GM19240 (cell line): ENCODE results near the gene EIF3L.
A peak's percentile ranks its signal among the peaks of the same experiment; 100 is the strongest.

ENCODE experiments used
- DNase-seq: peaks from one replicate; pipeline ENCODE4 v3.0.0; 2011; ENCODE audit warnings: low spot score; ENCODE audit not compliant: insufficient read length

The EIF3L gene

DNA sequence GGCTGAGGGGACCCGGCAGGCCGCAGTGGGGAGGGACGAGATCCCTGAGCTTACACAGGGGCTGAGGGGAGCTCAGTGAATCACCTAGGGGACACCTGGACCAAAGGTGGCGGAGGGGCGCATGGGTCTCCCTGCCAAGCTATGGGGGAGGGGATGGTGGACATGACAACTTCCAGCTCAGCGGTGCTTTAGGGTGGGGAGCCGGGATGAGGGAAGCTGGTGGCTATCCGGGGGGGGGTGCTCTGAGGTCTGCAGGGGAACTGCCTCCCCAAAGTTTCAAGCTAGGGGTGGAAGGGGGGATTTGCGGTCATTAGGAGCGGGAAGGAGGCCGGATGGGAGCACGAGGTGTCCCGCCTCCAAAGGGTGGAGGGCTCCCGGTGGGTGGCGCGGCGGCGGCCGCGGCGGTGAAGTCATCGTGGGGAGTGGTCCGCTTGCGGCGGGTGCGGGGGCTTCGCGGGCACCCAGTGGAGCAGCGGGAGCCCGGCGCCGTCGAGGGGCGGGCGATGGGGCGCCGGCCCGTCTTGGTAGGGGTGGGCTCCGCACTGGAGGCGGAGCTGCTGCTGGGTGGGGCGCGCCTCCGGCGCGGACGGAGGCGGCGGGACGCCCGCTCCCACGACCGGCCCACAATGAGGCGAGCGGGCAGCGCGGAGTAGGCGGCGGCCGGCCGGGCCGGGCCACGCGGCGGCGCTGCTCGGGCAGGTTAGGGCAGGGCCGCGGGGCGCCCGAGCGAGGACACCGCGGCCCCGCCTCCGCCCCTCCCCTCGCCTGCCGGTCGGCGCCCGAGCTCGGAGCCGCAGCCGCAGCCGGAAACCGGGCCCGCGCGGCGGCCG, 56.5 kb downstream of the EIF3L start, which contains the start of gene MICALL1:
Gene MICALL1, plus strand, starts transcription at position 764 of the 830 bp plus-strand sequence. CDS start 126 bp downstream, outside the sequence.
- DNase-seq, result peak; percentile 80

DNA sequence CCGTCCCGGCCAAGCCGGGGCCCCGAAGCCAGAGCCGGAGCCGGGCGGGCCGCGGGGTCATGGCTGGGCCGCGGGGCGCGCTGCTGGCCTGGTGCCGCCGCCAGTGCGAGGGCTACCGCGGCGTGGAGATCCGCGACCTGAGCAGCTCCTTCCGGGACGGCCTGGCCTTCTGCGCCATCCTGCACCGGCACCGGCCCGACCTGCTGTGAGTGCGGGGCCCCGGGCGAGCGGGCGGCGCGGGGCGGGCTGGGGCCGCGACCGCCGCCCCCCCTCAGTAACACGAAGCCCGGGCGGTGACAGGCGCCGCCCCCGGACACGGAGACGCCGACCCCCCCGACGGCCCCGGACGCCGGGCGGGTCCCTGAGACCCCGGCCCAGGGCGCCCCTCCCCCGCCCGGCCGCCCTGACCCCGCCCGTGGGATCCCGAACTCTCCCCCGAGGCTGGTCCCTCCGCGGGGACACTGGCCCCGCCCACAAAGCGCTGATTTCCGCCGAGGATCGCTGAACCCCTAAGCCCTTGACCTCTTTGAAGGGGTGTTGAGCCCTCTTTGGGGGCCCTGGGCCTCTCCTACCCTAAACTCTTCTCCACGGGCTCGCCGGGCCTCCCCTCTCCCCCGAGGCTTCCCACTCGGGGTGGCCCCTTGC, 57.3 kb downstream of the EIF3L start:
- no peak for DNase-seq

DNA sequence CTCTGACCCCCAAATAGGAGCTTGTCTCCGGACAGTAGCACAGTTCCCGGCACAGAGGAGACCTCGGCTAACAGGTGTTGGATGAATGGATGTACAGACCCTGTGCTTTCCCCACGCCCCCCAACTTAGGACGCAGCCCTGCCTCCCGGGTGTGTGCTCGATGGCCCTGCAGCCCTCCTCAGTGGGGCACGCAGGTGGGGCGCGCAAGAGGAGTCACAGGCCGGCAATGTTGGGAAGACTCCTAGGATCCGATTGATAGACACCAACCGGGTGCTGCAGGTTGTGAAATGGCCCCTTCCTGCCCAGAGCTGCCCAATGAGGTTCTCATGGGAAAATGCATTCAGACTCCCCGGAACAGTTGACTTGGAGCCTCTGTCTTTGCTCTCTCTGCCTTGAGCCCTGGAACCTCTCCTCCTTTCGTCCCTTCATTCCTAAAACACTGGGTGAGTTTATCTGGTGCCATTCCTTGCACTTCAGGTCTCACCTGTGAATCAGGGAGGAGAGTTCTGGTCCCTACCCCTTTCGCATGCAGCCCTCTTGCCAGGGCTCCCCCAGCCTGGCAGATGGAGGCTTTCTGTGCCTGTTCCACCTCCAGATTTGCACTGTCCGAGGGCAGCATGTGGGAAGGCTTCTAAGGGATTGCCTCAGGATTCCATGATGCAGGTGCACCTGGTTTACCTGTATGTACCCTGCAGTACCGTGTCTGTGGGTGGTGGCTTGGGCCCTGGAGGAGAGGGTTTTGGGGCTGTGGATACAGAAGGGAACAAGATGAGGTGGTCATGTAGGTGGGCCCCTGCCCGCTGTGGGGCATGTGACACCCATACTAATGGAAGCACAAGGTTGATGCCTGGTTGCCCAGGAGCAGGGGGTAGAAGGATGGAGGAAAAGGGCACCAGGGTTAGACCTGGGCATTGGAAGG, 58.1 kb downstream of the EIF3L start:
- no peak for DNase-seq

DNA sequence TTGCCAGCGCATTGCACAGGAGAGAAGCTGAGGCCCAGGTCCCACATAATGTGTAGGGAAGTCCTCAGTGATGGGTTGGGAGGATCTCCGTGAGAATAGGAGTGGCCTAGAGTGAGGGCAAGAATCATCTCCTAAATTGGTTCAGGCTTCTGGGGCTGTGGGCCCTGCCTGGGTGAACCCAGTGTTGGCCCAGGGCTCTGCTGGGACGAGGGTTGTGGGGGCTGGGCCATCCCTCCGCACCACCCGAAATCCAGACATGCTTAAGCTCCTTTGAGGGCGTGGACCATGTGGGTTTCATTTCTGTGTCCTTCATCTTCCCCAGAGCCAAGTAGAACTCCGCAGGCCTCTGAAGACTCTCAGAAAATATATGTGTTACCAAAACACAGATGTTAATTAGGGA, 60.5 kb downstream of the EIF3L start:
- no peak for DNase-seq

DNA sequence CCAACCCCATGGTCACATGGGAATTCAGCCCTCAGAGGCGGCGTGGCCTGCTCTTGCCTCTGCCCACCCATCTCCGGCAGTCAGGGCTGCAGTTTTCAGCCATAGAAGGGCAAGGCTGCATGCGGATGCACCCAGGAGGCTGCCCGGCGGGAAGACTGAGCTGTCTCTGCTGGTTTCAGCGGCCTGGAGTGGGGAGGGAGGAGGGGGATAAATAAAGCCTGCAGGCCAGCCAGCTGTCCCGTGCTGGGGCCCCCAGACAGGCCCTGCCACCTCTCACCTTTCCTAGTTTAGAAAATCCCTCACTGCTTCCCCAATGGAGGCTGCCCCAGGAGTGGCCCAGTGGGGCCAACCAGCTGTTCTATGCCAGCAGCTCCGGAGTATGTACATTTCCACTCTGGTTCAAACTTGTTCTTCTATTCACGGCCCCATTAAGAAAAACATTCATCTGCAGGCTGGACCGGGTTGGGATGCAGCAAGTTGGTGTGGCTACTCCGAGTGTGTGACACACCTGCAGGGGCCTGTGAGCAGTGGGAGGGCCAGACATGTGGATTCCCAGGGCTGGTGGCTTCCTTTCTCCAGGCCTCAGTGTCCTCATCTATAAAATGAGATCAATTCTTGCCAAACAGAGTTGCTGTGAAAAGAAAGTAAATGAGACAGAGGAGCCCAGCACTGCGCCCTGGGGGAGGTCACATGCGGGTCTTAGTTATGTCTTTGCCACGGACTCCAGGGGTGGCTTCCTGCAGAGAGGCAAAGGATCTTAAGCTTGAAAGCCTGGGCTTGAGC, 61.9 kb downstream of the EIF3L start:
- no peak for DNase-seq

DNA sequence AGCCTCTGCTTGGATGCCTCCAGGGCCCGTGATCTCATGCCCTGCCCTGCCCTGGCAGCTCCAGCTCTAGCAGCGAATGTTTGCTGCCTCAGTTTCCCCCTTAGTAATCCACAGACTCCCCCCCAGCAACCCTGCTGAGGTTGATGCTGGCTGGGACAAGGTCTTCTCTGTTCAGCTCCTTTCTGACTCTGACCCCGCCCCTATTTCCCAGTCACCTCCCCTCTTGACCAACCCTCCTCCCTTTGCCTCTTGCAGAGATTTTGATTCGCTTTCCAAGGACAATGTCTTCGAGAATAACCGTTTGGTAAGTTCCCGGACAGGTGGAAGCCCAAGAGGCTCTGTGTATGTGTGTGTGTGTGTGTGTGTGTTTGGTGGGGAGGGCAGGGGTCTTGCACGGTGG, 62.5 kb downstream of the EIF3L start:
- DNase-seq, result no peak

DNA sequence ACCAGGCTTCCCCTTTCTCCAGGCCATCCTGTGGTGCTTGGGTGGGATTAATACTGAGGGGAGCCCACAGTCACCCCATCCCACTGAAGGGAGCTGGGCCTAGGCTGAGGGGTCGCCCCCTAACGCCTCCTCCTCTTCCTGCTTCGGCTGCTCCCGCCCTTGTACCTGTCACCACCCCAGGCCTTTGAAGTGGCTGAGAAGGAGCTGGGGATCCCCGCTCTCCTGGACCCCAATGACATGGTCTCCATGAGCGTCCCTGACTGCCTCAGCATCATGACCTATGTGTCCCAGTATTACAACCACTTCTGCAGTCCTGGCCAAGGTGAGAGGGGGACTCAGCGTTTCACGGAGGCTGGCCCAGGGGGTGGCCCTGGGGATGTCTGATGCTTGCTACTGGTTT, 63.0 kb downstream of the EIF3L start:
- no peak for DNase-seq

DNA sequence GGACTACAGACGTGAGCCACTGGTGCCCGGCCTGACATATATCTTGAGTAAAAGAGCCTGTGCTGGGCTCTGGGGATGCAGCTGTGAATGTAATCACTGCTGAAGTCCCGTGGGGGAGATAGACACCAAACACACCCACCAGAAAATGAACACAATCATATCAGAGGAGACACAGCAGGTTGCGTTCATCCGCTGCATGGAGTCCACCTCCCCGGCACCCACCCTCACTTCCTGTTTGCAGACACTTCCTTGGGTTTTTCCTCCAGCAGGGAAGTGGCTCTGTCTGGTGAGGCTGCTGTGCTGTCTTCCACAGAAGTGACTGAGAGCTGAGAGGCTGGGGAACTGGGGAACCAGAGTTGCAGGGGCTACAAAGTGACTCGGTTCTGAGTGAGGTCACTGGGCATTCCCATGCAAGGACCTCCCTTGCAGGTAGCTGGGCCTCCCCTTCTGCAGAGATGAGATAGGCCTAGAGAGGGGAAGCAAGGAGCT, 64.1 kb downstream of the EIF3L start:
- DNase-seq, result no peak

DNA sequence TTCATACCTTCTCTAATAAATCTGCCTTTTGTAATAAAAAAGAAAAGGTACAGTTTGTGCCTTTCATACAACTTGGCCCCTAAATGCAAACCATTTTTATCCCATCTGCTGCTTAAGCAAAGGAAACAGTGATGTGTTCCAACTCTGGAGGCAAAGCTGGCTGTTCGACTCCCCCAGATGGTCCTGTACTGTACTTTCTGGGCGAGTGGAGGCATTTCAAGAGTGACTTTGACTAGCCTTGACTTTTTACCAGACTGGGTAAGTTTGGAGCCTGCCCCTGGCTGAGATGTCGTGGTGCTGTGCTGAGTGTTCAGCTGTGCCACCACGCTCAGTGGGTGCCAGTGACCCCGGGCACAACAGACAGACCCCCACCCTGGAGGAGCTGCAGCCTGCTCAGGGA, 67.1 kb downstream of the EIF3L start:
- DNase-seq, result no peak

DNA sequence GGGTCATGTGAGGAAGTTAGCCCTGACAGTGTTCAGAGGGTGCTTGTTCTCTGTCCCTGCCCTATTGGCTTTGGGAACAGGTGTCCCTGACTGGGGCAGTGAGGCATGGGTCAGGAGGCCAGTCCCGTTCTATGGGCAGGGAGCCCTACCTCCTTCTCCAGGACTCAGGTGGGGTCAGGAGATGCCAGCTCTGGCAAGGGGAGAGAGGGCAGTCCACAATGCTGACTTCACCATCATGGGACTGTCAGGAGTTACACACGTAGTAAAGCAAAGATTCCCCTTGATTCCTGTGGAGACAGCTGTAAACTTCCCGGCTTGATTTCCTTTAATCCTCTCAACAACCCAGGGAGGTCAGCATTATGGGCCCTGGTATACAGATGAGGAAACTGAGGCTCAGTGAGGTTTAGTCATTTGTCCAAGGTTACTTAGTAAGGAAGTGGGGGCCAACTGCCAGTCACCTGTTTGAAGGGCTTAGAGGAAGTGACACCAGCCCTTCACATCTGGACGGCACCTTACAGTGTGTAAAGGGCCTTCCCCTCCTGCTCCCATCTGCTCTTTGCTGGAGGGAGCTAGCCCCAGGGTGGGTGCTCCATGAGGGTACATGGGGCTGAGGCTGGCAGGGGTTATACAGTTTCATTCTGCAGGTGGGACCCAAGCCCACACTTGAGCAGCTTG, 68.8 kb downstream of the EIF3L start:
- no peak for DNase-seq

DNA sequence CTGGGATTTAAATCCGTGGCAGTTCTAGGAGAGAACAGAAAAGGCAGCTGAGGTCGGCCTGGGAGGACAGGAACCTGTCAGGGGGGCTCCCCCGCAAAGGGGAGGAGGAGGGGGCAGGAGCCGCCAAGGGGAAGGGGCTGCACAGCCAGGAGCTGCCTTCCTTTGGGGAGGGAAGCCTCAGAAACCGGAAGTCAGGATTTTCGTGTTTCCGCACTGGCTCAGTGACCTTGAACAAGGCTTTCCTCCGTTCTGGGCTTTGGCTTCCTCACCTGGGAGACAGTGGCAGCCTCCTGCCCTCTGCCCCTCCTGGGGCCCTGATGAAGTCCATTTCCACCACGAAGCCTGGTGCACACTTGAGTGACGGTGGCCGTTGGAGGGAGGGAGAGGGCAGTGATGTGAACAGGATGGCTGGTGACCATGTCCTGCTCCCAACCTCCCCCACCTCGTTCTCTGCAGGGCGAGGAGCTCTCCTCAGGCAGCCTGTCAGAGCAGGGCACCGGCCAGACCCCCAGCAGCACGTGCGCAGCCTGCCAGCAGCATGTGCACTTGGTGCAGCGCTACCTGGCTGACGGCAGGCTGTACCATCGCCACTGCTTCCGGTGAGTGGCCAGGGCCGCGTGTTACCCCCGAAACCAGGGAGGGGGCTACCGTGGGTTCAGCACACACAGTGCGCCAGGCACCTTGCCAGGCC, 69.5 kb downstream of the EIF3L start:
- no peak for DNase-seq

DNA sequence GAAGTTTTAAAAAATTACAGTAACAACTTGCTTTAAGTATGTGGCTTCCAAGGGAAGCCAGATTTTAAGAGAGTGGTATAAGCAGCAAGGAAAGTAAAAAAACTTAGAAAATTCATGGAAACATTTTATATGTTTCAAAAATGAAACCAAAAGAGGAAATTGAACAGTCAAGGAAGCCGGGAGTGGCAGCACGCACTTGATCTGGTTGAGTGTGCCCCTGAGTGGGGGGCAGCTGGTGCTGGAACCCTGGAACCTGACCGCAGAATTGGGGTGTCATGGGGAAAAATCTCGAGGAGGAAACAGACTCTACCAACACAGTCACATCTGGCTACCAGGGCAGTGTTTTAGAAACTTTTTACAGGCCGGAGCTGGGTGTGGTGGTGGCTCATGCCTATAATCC, 70.9 kb downstream of the EIF3L start:
- DNase-seq, result no peak

DNA sequence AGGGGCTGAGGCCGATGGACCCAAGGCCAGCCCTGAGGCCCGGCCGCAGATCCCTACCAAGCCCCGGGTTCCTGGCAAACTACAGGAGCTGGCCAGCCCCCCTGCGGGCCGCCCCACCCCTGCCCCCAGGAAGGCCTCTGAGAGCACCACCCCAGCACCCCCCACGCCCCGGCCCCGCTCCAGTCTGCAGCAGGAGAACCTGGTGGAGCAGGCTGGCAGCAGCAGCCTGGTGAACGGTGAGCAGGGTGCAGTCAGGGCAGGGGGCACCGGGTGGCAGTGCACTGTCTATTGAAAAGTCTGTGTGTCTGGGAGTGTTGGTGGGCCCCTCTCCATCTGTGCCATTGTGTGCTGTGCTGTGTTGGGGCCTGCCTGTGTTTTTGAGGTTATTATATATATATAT, 73.0 kb downstream of the EIF3L start:
- no peak for DNase-seq

DNA sequence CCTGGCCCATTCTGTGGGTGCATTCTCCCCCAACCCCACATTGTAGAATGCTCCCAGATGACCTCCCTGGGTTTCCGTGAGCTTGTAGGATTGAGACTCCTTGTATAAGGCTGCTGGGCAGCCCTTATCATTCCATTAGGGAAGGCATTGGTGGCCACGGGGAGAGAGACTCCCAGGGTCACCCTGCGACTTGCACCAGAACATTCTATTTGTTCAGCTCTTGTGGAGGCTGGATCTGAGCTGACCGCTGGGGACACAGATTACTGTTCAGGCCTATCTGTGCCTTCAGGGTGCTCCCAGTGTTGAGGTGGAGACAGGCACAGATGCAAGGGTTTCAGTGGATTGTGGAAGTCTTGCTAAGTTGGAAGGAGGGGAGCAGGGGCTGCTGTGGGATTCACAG, 74.7 kb downstream of the EIF3L start:
- DNase-seq, result no peak

DNA sequence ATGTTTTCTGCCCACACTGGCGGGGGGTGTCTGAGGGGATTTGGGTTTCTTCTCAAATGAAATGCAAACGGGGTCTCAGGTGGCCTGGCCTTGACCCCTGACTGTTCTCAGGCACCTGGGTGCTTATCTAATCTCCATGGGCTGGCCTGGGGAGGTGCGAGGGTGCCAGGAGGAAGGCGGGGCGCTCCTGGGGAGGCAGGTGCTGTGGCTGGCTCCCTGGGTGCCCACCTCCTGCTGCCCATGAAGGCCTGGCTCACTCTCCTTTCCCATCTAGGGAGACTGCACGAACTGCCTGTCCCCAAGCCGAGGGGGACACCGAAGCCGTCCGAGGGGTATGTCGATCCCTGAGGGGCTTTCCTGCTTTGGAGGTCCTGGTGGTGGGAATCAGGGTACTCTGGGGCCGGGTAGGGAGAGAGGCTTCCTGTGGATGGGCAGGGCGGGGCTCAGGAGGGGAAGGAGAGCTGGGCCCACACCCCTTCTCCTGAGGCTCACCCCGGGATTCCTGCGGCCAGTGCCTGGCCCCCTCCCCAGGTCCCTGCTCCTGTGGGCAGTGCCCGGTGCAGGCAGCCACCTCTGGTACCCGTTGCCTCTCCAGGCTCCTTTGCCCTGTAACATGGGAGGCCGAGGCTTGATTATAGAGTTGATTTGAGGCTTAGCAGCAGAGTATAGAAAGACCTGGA, 75.3 kb downstream of the EIF3L start:
- DNase-seq, result no peak

DNA sequence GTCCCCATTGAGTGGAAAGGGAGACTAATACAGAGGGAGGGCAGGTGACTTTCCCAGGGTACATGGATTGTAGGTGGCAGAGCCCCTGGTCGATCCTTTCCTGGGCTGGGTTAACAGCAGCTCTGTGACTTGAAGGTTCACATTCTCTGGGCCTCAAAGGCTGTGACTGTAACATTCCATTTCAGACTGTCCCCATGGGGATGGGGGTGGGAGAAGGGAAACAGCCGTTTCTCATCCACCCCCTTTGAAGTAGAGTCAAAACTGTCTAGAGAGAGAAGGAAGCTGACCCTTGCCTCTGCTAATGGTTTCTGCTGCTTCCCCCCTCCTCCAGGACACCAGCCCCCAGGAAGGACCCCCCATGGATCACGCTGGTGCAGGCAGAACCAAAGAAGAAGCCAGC, 76.1 kb downstream of the EIF3L start:
- no peak for DNase-seq

DNA sequence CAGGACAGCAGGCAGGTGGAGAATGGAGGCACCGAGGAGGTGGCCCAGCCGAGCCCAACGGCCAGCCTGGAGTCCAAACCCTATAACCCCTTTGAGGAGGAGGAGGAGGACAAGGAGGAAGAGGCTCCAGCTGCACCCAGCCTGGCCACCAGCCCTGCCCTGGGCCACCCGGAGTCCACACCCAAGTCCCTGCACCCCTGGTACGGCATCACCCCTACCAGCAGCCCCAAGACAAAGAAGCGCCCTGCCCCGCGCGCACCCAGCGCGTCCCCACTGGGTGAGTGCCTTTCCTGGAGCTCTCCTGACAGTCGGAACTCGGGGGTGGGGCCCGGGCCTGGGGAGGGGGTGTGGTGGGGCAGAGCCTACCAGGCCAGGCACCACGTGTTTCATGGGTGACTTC, 76.5 kb downstream of the EIF3L start:
- no peak for DNase-seq

DNA sequence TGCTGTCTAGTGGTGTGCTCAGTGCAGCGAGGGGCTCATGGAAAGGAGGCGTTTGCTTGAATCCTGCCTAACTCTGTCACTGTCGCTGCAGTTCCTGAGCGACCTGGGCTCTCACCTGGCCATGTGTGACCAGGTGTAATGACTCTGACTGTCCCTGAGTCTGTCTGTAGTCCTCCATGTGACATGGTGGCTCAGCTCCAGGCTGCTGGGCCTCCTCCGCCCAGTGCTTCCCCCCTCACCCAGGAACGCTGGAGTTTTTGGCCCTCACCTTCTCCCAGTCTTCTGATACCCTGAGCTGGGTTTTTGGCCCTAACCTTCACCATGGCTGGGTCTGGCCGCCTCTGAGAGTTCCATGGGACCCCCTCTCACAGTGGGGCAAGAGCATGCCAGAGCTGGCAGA, 77.1 kb downstream of the EIF3L start:
- no peak for DNase-seq
